GM10248 (cell line): Measurements from ENCODE around the gene INMT.

Experiments used
- CTCF ChIA-PET: fragments of 300-600 bp; sonication (Branson Sonifier 250); formaldehyde crosslinking; extraction: SDS; loops from one replicate; lab custom pipeline; 2021; ENCODE audit warnings: antibody characterized with exemption; lab: Yijun Ruan, JAX
- POLR2A ChIA-PET: fragments of 350-650 bp; sonication (Branson Sonifier 250); formaldehyde crosslinking; extraction: SDS; loops from one replicate; lab custom pipeline; 2020; ENCODE audit warnings: antibody characterized with exemption; lab: Yijun Ruan, JAX
- DNase-seq: peaks from one replicate; pipeline ENCODE4 v3.0.0; 2012; ENCODE audit errors: extremely low spot score
- CTCF ChIP-seq: IDR thresholded peaks from 2 replicates; pipeline ENCODE4 v1.5.1; 2012; ENCODE audit warnings: mild to moderate bottlenecking, low read depth; ENCODE audit errors: extremely low read depth, missing control alignments, control extremely low read depth

INMT gene

GRCh38 chr7:30754315-30754877 is 2.5 kb downstream of the INMT start:
- ChIA-PET POLR2A (no interaction called here), CTCF (interaction anchor here (0.7 kb wide), 1 partner anchor 18 kb away, joined by 3 read pairs; no protein-coding TSS in a partner anchor)
- no peak for DNase-seq
- TF ChIP-seq CTCF: no peak

GRCh38 chr7:30755384-30756154 is 3.6 kb downstream of the INMT start:
- TF ChIP-seq CTCF: no peak
- POLR2A ChIA-PET: no interaction called here
- no peak for DNase-seq
- CTCF ChIA-PET: interaction anchor here (3.6 to 4.5 kb wide), 2 partner anchors 10 to 16 kb away, joined by 16 to 26 read pairs; no protein-coding TSS in a partner anchor

- DNase-seq: no peak
- no peak for TF ChIP-seq CTCF
- ChIA-PET POLR2A (no interaction called here), CTCF (interaction anchor here (1.0 to 4.5 kb wide), 4 partner anchors 9 to 226 kb away, joined by 3 to 26 read pairs (median 10); no protein-coding TSS in a partner anchor)
Observed at GRCh38 chr7:30757342-30757692, 5.4 kb downstream of the INMT start.

GRCh38 chr7:30760514-30761213 is 8.7 kb downstream of the INMT start:
- TF ChIP-seq CTCF: no peak
- ChIA-PET POLR2A (no interaction called here), CTCF (interaction anchor here (1.1 to 1.5 kb wide), 3 partner anchors 12 to 25 kb away, joined by 3 to 7 read pairs (median 3); no protein-coding TSS in a partner anchor)
- DNase-seq: no peak

- CTCF ChIA-PET: interaction anchor here (1.1 to 3.0 kb wide), 4 partner anchors 13 to 24 kb away, joined by 3 to 14 read pairs (median 5); no protein-coding TSS in a partner anchor
- TF ChIP-seq CTCF: no peak
- POLR2A ChIA-PET: no interaction called here
Observed at GRCh38 chr7:30761214-30762156, 9.6 kb downstream of the INMT start.

More at GRCh38 chr7:30761214-30762156, 9.6 kb downstream of the INMT start:
- no peak for DNase-seq
